ENCODE results near the gene RPS27A. TPM values are rescaled to one million over a fixed set of nuclear protein-coding genes. Genes with fewer than 3 reads are reported as not detected.

RPS27A gene
- total and polyA plus RNA-seq, 9 of the 15 experiments (the other 6 are each of a cell fraction or from before 2014, with no cell fraction given) = 1,383 to 3,282 (median 2,242) TPM

- TF ChIP-seq ETS1 (conservative IDR thresholded peaks at IDR 0.05; ENCODE audit: control insufficient read depth, low read depth, low read length) = no peak
- TF ChIP-seq CHD7 (IDR thresholded peaks at IDR 0.05; ENCODE audit: low read depth, low read length) = no peak
- TF ChIP-seq CHD1 (IDR thresholded peaks at IDR 0.05; ENCODE audit: low read length) = no peak
- no peak for TF ChIP-seq NFE2L1 (tag; IDR thresholded peaks at IDR 0.05; ENCODE audit: borderline replicate concordance, low read depth)
These were observed 3.4 kb downstream of the RPS27A start (continued) for GRCh38 chr2:55235724-55236538.
